Liver (tissue), 9 donors: ENCODE data around the gene KCNK17. TPM values are rescaled to one million over a fixed set of nuclear protein-coding genes. Genes with fewer than 3 reads are reported as not detected.

Source experiments
- DNase-seq: peaks from one replicate; pipeline ENCODE4 v3.0.0-alpha.2; 2017; ENCODE audit warnings: low spot score
- H3K27ac ChIP-seq, 2 donors: one replicate each; pipeline ENCODE4 v1.7.0; 2013; ENCODE audit warnings: inconsistent platforms in 2 of 2, low read length in 2 of 2, control low read depth in 1 of 2, low read depth in 1 of 2, mild to moderate bottlenecking in 1 of 2
- H3K27me3 ChIP-seq, 4 donors: one replicate each; pipeline versions ENCODE4 v1.6.1 to v1.7.0; 2013; ENCODE audit warnings: low read length in 3 of 4, inconsistent platforms in 1 of 4, mild to moderate bottlenecking in 1 of 4, moderate library complexity in 1 of 4; ENCODE audit not compliant: control insufficient read depth in 4 of 4, insufficient read depth in 4 of 4
- H3K36me3 ChIP-seq, 4 donors: one replicate each; pipeline versions ENCODE4 v1.6.1 to v1.7.0; 2013; ENCODE audit warnings: low read length in 3 of 4, mild to moderate bottlenecking in 3 of 4, low read depth in 1 of 4, moderate library complexity in 1 of 4; ENCODE audit not compliant: control insufficient read depth in 4 of 4, insufficient read depth in 3 of 4
- H3K4me1 ChIP-seq, 4 donors: one replicate each; pipeline versions ENCODE4 v1.6.1 to v1.7.0; 2013; ENCODE audit warnings: low read length in 3 of 4, mild to moderate bottlenecking in 3 of 4, moderate library complexity in 1 of 4; ENCODE audit not compliant: control insufficient read depth in 4 of 4, insufficient read depth in 4 of 4
- H3K4me3 ChIP-seq, 3 donors: one replicate each; pipeline versions ENCODE4 v1.6.1 to v1.7.0; 2013; ENCODE audit warnings: low read length in 3 of 3, control low read depth in 1 of 3, low read depth in 1 of 3, mild to moderate bottlenecking in 1 of 3
- H3K9ac ChIP-seq, 2 donors: one replicate each; pipeline ENCODE4 v1.7.0; 2013; ENCODE audit warnings: low read length in 2 of 2, mild to moderate bottlenecking in 2 of 2, moderate library complexity in 2 of 2, control low read depth in 1 of 2, low read depth in 1 of 2
- H3K9me3 ChIP-seq, 4 donors: one replicate each; pipeline versions ENCODE4 v1.6.1 to v1.7.0; 2013; ENCODE audit warnings: low read length in 3 of 4; ENCODE audit not compliant: control insufficient read depth in 4 of 4
- EGR1 ChIP-seq, 2 donors: IDR thresholded peaks; 2 replicates each; pipeline ENCODE4 v1.6.1; 2016 to 2018; ENCODE audit warnings: antibody characterized with exemption in 2 of 2, low read depth in 2 of 2
- FOXA1 ChIP-seq: IDR thresholded peaks from 2 replicates; pipeline ENCODE4 v1.6.1; 2016; ENCODE audit warnings: antibody characterized with exemption
- FOXA2 ChIP-seq: IDR thresholded peaks from 2 replicates; pipeline ENCODE4 v1.6.1; 2016; ENCODE audit warnings: antibody characterized with exemption
- HNF4G ChIP-seq: IDR thresholded peaks from 2 replicates; pipeline ENCODE4 v1.6.1; 2016; ENCODE audit warnings: antibody characterized with exemption
- JUND ChIP-seq, 2 donors: IDR thresholded peaks; 2 replicates each; pipeline ENCODE4 v1.6.1; 2016; ENCODE audit warnings: antibody characterized with exemption in 2 of 2
- NR2F2 ChIP-seq: IDR thresholded peaks from 2 replicates; pipeline ENCODE4 v1.6.1; 2016; ENCODE audit warnings: antibody characterized with exemption
- RAD21 ChIP-seq, 2 donors: IDR thresholded peaks; 2 replicates each; pipeline ENCODE4 v1.6.1; 2016; ENCODE audit warnings: antibody characterized with exemption in 2 of 2, mild to moderate bottlenecking in 2 of 2
- RXRA ChIP-seq, 2 donors: IDR thresholded peaks; 2 replicates each; pipeline ENCODE4 v1.6.1; 2017 to 2018; ENCODE audit warnings: antibody characterized with exemption in 2 of 2, mild to moderate bottlenecking in 1 of 2
- SP1 ChIP-seq: IDR thresholded peaks from 2 replicates; pipeline ENCODE4 v1.6.1; 2018; ENCODE audit warnings: antibody characterized with exemption, mild to moderate bottlenecking
- TAF1 ChIP-seq: conservative IDR thresholded peaks from 2 replicates; pipeline ENCODE4 v1.6.1; 2016; ENCODE audit warnings: antibody characterized with exemption, mild to moderate bottlenecking
- YY1 ChIP-seq: IDR thresholded peaks from 2 replicates; pipeline ENCODE4 v1.6.1; 2016; ENCODE audit warnings: antibody characterized with exemption, mild to moderate bottlenecking
- WGBS: extraction: QIAGEN DNeasy Blood & Tissue Kit; methylation state at CpG from one replicate; pipeline ENCODE4 v1.1.7; 2013; 5-methylcytosine and 5-hydroxymethylcytosine counted together
- polyA plus RNA-seq, 2 donors: library from polyadenylated mRNA; stranded (reverse) in 1 of 2; unstranded in 1 of 2; fragments of 200-250 nt in 1 of 2; fragments of >200 nt in 1 of 2; fragmentation: Nextera tagmentation in 1 of 2; extraction: Ambion mirVana in 1 of 2; gene quantifications; one replicate each; pipeline versions ENCODE4 v1.2.1 to v1.2.3, GENCODE V29; 2013 to 2015
- total RNA-seq, 2 donors: library from RNA; depleted of rRNA; stranded (reverse); fragments of >200 nt; gene quantifications; one replicate each; pipeline ENCODE4 v1.2.3, GENCODE V29; 2014
- TF ChIP-seq, protein P1 (sequence below): IDR thresholded peaks from 2 replicates; pipeline ENCODE4 v1.6.1; 2016; ENCODE audit warnings: antibody characterized with exemption
- TF ChIP-seq, protein P2 (sequence below): IDR thresholded peaks from 2 replicates; pipeline ENCODE4 v1.6.1; 2016; ENCODE audit warnings: antibody characterized with exemption
- TF ChIP-seq, protein P3 (sequence below): fragments of 150-350 bp; IDR thresholded peaks from 2 replicates; pipeline ENCODE4 v1.5.1; 2017; ENCODE audit warnings: improper control_type of control experiment, low read depth, low read length; ENCODE audit not compliant: missing input control
- TF ChIP-seq, protein P4 (sequence below): IDR thresholded peaks from 2 replicates; pipeline ENCODE4 v1.6.1; 2016; ENCODE audit warnings: antibody characterized with exemption
- TF ChIP-seq, protein P5 (sequence below): IDR thresholded peaks from 2 replicates; pipeline ENCODE4 v1.6.1; 2016; ENCODE audit warnings: antibody characterized with exemption, mild to moderate bottlenecking
- donor health status: healthy.
- donor health status: healthy.
- donor health status: healthy.
- donor health status: healthy.
- donor health status: healthy.

Gene KCNK17
- total and polyA plus RNA-seq, 4 donors: 0.19 to 1.9 (median 0.49) TPM

DNA sequence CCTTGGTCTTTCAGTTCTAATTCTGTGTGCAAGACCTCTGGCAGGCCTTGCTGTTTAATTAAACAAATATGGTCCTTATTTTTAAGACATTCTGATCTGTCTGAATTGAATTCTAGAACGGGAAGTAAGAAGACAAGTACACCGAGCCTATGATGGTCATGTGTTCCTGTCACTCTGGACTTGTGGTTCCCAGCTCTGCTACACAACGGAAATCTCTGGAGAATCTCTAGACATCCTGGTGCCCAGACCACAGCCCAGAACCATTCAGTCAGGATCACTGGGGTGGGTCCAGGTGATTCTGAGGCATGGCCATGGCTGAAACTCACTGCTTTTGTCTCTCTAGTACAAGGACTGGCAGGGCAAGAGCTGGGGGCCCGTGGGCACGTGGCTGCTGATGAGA, 24.2 kb upstream of the KCNK17 start:
- Histone ChIP-seq H3K4me1 (peaks cover 0 to 2% (median 0%) of the 10 kb centered on the region in 4 donors), H3K9me3 (no peaks in the 10 kb centered on the region), H3K27me3 (no peaks in the 10 kb centered on the region), H3K27ac (no peak overlapping the region), H3K9ac (no peak overlapping the region), H3K4me3 (no peak overlapping the region), H3K36me3 (no peaks in the 10 kb centered on the region)
- no peak for DNase-seq
- TF ChIP-seq HNF4G (no peak), TAF1 (no peak), YY1 (no peak), RXRA (IDR thresholded peaks at IDR 0.05) (no peak), RAD21 (IDR thresholded peaks at IDR 0.05) (no peak), SP1 (no peak), FOXA1 (no peak), JUND (IDR thresholded peaks at IDR 0.05) (no peak), FOXA2 (no peak), NR2F2 (no peak), EGR1 (IDR thresholded peaks at IDR 0.05; ENCODE audit: low read depth in 2 of 2) (no peak)
- TF ChIP-seq, protein P1, sequence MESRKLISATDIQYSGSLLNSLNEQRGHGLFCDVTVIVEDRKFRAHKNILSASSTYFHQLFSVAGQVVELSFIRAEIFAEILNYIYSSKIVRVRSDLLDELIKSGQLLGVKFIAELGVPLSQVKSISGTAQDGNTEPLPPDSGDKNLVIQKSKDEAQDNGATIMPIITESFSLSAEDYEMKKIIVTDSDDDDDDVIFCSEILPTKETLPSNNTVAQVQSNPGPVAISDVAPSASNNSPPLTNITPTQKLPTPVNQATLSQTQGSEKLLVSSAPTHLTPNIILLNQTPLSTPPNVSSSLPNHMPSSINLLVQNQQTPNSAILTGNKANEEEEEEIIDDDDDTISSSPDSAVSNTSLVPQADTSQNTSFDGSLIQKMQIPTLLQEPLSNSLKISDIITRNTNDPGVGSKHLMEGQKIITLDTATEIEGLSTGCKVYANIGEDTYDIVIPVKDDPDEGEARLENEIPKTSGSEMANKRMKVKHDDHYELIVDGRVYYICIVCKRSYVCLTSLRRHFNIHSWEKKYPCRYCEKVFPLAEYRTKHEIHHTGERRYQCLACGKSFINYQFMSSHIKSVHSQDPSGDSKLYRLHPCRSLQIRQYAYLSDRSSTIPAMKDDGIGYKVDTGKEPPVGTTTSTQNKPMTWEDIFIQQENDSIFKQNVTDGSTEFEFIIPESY: no peak
- TF ChIP-seq, protein P2, sequence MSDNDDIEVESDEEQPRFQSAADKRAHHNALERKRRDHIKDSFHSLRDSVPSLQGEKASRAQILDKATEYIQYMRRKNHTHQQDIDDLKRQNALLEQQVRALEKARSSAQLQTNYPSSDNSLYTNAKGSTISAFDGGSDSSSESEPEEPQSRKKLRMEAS: no peak
- TF ChIP-seq, protein P3, sequence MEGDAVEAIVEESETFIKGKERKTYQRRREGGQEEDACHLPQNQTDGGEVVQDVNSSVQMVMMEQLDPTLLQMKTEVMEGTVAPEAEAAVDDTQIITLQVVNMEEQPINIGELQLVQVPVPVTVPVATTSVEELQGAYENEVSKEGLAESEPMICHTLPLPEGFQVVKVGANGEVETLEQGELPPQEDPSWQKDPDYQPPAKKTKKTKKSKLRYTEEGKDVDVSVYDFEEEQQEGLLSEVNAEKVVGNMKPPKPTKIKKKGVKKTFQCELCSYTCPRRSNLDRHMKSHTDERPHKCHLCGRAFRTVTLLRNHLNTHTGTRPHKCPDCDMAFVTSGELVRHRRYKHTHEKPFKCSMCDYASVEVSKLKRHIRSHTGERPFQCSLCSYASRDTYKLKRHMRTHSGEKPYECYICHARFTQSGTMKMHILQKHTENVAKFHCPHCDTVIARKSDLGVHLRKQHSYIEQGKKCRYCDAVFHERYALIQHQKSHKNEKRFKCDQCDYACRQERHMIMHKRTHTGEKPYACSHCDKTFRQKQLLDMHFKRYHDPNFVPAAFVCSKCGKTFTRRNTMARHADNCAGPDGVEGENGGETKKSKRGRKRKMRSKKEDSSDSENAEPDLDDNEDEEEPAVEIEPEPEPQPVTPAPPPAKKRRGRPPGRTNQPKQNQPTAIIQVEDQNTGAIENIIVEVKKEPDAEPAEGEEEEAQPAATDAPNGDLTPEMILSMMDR: no peak
- TF ChIP-seq, protein P4, sequence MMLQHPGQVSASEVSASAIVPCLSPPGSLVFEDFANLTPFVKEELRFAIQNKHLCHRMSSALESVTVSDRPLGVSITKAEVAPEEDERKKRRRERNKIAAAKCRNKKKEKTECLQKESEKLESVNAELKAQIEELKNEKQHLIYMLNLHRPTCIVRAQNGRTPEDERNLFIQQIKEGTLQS: no peak
- TF ChIP-seq, protein P5, sequence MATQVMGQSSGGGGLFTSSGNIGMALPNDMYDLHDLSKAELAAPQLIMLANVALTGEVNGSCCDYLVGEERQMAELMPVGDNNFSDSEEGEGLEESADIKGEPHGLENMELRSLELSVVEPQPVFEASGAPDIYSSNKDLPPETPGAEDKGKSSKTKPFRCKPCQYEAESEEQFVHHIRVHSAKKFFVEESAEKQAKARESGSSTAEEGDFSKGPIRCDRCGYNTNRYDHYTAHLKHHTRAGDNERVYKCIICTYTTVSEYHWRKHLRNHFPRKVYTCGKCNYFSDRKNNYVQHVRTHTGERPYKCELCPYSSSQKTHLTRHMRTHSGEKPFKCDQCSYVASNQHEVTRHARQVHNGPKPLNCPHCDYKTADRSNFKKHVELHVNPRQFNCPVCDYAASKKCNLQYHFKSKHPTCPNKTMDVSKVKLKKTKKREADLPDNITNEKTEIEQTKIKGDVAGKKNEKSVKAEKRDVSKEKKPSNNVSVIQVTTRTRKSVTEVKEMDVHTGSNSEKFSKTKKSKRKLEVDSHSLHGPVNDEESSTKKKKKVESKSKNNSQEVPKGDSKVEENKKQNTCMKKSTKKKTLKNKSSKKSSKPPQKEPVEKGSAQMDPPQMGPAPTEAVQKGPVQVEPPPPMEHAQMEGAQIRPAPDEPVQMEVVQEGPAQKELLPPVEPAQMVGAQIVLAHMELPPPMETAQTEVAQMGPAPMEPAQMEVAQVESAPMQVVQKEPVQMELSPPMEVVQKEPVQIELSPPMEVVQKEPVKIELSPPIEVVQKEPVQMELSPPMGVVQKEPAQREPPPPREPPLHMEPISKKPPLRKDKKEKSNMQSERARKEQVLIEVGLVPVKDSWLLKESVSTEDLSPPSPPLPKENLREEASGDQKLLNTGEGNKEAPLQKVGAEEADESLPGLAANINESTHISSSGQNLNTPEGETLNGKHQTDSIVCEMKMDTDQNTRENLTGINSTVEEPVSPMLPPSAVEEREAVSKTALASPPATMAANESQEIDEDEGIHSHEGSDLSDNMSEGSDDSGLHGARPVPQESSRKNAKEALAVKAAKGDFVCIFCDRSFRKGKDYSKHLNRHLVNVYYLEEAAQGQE: no peak
- WGBS: 72% methylated on average over 5 of the region's 5 CpGs
